ENCODE data around the gene RSPH3. TPM values are rescaled to one million over a fixed set of nuclear protein-coding genes. Genes with fewer than 3 reads are reported as not detected.
A peak's percentile ranks its signal among the peaks of the same experiment; 100 is the strongest.
"Not testable (repeated sequence)": the region's sequence is repeated elsewhere in the genome, so short reads cannot be mapped to it uniquely, and the experiment has no call there.

Gene RSPH3
- total RNA-seq, 1 donor = 3.5 TPM

DNA sequence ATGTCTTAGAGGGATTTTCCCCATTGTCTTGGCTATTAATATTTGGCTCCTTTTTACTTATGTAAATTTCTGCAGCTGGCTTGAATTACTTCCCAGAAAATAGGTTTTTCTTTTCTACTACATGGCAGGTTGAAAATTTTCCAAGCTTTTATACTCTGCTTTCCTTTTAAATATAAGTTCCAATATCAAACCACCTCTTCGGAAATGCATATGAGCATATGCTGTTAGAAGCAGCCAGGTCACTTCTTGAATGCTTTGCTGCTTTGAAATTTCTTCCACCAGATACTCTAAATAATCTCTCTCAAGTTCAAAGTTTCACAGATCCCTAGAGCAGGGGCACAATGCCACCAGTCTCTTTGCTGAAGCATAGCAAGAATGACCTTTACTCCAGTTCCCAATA, 25.2 kb upstream of the RSPH3 start:
- DNase-seq (ENCODE audit: low read depth in 2 of 3, low spot score in 2 of 3) = not testable (repeated sequence)

DNA sequence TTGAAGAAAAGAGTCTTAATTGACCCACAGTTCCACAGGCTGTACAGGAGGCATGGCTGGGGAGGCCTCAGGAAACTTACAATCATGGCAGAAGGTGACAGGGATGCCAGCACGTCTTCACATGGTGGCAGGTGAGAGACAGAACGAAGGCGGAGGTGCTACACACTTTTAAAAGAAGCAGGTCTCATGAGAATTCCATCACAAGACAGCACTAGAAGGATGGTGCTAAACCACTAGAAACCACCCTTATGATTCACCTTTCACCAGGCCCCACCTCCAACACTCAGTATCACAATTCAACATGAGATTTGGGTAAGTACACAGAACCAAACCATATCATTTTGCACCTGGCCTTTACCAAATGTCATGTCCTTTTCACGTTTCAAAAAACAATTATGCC, 23.9 kb upstream of the RSPH3 start:
- no peak for DNase-seq (ENCODE audit: low read depth in 2 of 3, low spot score in 2 of 3)

DNA sequence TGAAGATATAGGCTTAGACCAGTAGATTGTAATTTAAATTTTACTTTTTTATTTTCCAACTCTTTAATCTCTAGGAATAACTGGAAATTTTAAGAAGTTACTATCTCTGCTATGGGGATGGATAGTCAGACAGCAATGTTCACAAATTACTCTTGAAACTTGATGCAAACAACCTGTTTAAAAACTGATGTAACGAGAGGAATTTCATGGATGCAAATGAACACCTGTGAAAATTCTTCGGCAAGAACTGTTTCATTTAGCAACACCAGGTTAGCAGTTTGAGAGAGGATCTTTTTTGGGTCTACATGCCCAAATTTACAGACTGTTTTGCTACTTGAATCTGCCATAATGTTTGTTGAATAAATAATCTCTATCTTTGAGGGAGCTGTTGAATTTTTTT, 20.0 kb upstream of the RSPH3 start:
- DNase-seq (ENCODE audit: low read depth in 2 of 3, low spot score in 2 of 3) = no peak

GRCh38 chr6:159017757-159018559, 18.0 kb upstream of the RSPH3 start:
- DNase-seq (ENCODE audit: low read depth in 2 of 3, low spot score in 2 of 3) = no peak

GRCh38 chr6:159014406-159014805, 14.4 kb upstream of the RSPH3 start:
- DNase-seq (ENCODE audit: low read depth in 2 of 3, low spot score in 2 of 3) = no peak

GRCh38 chr6:159013229-159013628, 13.2 kb upstream of the RSPH3 start:
- DNase-seq (ENCODE audit: low read depth in 2 of 3, low spot score in 2 of 3) = peak in 1 of 3 donors; percentile 33

DNA sequence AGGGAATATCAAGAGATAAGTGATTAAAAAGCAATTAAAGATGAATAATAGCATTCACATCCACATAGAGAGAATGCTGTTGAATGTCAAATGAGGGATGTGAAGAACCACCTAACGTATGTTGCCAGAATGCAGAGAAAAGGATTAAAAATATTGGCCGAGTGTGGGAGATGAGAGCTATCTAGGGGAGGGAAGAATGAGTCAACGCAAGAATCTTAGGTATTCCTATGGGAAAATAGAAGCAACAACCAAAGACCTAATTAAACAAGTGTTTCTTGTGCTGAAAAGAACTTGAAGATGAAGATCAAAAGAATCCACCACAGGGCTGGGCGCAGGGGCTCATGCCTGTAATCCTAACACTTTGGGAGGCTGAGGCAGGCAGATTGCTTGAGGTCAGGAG, 12.2 kb upstream of the RSPH3 start:
- no peak for DNase-seq (ENCODE audit: low read depth in 2 of 3, low spot score in 2 of 3)

- DNase-seq (ENCODE audit: low read depth in 2 of 3, low spot score in 2 of 3) = not testable (repeated sequence)
These were observed 10.1 kb upstream of the RSPH3 start for GRCh38 chr6:159010037-159010612.

DNA sequence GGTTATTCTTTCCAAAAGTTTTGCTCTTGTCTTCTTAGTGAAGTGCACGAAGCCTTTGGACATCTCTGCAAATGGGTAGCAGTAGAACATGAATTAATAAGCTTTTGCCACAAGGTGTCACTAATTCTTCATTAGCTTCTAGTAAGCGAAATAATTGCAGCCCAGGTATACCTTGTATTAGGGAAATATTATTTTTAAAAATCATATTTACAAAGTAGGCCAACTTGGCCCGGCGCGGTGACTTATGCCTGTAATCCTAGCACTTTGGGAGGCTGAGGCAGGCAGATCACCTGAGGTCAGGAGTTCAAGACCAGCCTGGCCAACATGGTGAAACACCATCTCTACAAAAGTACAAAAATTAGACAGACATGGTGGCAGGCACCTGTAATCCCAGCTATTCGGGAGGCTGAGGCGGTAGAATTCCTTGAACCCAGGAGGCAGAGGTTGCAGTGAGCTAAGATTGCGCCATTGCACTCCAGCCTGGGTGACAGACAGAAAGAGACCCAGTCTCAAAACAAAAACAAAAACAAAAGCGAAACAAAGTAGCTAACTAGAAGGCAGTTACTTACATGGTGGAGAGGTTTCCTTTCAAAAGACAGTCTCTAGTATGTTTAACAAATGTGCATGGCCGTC, 8.8 kb upstream of the RSPH3 start:
- peak; percentile 36 to 70 (median 48) for DNase-seq (ENCODE audit: low read depth in 2 of 3, low spot score in 2 of 3)

DNA sequence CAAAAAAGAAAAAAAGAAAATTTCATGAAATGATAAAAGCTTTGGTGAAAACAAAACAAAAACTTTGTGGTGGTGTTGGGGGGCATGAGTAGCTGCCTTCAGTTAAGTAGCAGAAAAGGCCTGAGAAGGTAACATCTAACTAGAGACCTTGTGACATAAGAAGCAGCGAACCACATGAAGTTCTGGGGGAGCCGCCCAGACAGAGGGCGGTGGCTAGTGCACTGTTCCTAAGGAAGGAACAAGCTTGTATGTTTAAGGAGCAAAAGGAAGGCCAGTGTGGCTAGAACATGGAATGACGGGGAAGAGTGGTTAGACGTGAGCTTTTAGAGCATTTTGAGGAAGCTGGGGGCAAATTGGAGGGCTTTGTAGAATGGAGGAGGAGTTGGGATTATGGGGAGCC, 7.5 kb upstream of the RSPH3 start:
- DNase-seq (ENCODE audit: low read depth in 2 of 3, low spot score in 2 of 3) = no peak

GRCh38 chr6:159005436-159005835, 5.4 kb upstream of the RSPH3 start:
- DNase-seq (ENCODE audit: low read depth in 2 of 3, low spot score in 2 of 3) = no peak

DNA sequence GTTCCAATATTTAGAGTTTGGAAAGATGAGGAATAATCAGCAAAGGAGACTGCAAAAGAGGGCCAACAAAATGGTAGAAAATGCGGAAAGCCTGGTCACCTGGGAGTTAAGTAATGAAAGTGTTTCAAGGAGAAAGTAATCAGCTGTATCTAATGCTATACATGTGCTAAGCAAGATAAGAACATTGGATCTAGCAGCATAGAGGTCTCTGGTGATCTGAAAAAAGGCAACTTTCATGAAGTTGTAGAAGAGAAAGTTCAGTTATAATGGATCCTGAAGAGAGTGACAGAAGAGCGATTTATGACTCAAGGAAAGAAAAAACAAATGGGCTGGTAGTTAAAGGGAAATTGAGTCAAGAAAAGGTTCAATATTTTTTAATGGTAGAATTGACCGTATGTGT, 4.6 kb upstream of the RSPH3 start:
- no peak for DNase-seq (ENCODE audit: low read depth in 2 of 3, low spot score in 2 of 3)

GRCh38 chr6:159002432-159003155, 2.6 kb upstream of the RSPH3 start:
- no peak for DNase-seq (ENCODE audit: low read depth in 2 of 3, low spot score in 2 of 3)

DNA sequence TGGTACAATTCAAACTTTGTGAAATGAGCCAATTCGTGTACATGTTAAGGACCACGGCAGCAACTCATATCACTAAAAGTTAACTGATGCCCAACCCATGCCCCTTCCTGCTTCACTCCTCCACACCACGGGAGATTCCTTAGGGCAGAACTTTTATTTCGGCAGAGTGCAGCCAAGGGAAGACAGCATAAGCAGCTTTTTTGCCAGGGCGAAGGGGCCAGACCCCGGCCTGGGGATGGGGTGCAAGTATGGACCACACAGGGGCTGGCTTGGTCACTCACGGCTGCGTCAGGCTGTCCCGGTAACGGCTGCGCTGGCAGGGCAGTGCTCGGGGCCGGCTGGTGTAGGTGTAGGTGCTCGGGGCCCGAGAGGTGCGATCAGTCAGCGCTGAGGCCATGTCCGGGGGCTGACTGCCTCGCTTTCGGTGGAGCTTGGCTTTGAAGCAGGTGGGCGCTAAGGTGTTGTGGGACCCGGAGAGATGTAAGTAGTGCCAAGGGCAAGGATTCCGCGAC, 792 bp downstream of the RSPH3 start:
- DNase-seq (ENCODE audit: low read depth in 2 of 3, low spot score in 2 of 3) = no peak

GRCh38 chr6:158996856-158997255, 3.1 kb downstream of the RSPH3 start:
- DNase-seq (ENCODE audit: low read depth in 2 of 3, low spot score in 2 of 3) = no peak

- DNase-seq (ENCODE audit: low read depth in 2 of 3, low spot score in 2 of 3) = no peak
These were observed 6.4 kb downstream of the RSPH3 start for GRCh38 chr6:158993639-158994038.

DNA sequence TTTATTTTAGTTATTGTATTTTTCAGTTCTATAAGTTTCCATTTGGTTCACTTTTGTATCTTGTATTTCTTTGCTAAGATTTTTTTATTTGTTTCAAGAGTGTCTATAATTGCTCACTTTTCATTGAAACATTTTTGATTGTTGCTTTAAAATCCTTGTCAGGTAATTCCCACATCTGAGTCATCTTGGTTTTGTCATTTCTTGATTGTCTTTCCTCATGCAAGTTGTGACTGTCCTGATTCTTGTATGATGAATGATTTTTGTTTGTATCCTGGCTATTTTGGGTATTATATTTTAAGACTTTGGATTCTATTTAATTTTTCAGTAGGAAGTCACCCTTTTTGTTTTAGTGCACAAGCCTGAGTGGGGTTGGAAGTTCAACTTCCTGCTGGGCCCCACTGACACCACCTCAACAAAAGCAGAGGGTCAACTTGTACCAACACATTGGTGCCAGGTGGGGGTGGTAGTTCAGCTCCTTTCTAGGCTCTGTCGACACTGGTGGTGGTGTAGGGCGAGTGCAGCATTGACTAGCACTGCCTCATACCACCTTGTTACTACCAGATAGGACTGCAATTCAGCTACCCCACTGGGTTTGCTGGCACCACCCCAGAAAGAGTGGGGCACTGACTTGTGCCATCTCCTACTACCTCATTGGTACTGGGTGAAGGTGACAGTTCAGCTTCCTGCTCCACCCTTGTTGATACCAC, 8.8 kb downstream of the RSPH3 start:
- DNase-seq (ENCODE audit: low read depth in 2 of 3, low spot score in 2 of 3) = no peak

GRCh38 chr6:158989711-158990110, 10.3 kb downstream of the RSPH3 start:
- not testable (repeated sequence) for DNase-seq (ENCODE audit: low read depth in 2 of 3, low spot score in 2 of 3)

DNA sequence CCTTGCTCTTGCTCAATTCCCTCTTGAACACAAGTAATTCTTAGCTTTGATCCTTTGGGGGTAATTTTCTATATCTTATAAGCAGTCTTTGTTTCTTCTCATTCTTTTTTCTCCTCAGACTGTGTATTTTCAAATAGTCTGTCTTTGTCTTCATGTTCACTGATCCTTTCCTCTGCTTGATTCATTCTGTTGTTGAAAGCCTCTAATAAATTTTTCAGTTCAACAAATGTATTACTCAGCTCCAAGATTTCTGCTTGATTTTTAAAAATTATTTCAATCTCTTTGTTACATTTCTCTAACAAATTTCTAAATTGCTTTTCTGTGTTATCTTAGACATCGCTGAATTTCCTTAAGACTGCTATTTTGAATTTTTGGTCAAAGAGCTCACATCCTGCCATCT, 11.5 kb downstream of the RSPH3 start:
- no peak for DNase-seq (ENCODE audit: low read depth in 2 of 3, low spot score in 2 of 3)

GRCh38 chr6:158987657-158988056, 12.3 kb downstream of the RSPH3 start:
- DNase-seq (ENCODE audit: low read depth in 2 of 3, low spot score in 2 of 3) = no peak

DNA sequence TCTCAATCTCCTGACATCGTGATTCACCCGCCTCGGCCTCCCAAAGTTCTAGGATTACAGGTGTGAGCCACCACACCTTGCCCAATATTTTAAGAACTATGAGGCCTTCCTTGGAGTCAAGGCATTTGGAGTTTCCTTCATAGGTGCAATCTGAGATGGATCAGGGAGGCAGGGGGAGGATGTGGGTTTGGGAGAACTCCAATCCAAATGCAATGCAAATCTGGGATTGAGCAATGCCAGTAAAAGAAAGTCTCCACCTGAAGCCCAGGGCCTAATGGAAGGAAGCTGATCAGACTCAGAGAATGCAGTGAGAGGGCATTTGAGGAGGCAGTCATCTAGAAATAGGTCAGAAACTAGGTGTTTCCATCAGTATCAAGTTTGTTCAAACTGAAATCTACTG, 21.2 kb downstream of the RSPH3 start:
- DNase-seq (ENCODE audit: low read depth in 2 of 3, low spot score in 2 of 3) = no peak
